22Rv1 (cell line): Measurements from ENCODE around the gene PCDHB12.

Source experiments
- CTCF ChIP-seq: fragments of 450-650 bp; IDR thresholded peaks from 2 replicates; pipeline ENCODE4 v1.5.1; 2017; ENCODE audit warnings: mild to moderate bottlenecking
- ZFX ChIP-seq: fragments of 450-650 bp; IDR thresholded peaks from 2 replicates; pipeline ENCODE4 v1.6.1; 2017; ENCODE audit warnings: antibody characterized with exemption, borderline replicate concordance

- TF ChIP-seq CTCF (no peak), ZFX (no peak)
Observed at GRCh38 chr5:141241496-141241895, 33.0 kb downstream of the PCDHB12 start.
